Jurkat, Clone E6-1 (cell line): ENCODE data around the gene P3H4.

Experiments used
- DNase-seq: peaks from one replicate; pipeline ENCODE4 v3.0.0-alpha.2; 2011; ENCODE audit warnings: low read depth, low spot score
- H3K4me3 ChIP-seq: 2 replicates; pipeline ENCODE4 v1.5.1; 2011; ENCODE audit warnings: mild to moderate bottlenecking, low read length, control low read depth, moderate library complexity

The P3H4 gene

DNA sequence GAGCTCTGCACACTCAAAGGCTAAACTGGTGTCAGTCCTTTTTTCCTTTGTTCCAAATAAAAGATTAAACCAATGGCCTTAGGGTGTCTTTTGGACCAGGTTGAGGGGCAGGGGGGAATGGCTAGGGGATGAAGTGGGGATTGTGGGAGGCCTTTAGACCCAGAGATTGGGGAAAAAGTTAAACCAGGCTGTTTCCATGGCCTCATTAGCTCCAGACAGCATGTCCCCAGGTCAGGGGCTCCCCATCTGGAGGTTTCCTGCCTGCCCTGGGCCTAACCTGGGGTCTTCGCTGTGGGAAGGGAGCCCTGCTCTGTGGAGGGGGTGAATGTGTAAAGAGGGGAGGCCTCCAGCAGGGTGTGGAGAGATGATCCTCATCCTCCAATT is 11.4 kb upstream of the P3H4 start:
- DNase-seq, result no peak
- no peak overlapping the region for H3K4me3 ChIP-seq

DNA sequence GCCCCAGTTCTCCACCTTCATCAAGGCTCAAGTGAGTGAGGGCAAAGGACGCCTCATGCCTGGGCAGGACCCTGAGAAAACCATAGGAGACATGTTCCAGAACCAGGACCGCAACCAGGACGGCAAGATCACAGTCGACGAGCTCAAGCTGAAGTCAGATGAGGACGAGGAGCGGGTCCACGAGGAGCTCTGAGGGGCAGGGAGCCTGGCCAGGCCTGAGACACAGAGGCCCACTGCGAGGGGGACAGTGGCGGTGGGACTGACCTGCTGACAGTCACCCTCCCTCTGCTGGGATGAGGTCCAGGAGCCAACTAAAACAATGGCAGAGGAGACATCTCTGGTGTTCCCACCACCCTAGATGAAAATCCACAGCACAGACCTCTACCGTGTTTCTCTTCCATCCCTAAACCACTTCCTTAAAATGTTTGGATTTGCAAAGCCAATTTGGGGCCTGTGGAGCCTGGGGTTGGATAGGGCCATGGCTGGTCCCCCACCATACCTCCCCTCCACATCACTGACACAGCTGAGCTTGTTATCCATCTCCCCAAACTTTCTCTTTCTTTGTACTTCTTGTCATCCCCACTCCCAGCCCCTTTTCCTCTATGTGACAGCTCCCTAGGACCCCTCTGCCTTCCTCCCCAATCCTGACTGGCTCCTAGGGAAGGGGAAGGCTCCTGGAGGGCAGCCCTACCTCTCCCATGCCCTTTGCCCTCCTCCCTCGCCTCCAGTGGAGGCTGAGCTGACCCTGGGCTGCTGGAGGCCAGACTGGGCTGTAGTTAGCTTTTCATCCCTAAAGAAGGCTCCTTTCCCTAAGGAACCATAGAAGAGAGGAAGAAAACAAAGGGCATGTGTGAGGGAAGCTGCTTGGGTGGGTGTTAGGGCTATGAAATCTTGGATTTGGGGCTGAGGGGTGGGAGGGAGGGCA is 10.7 kb upstream of the P3H4 start:
- no peak overlapping the region for H3K4me3 ChIP-seq
- DNase-seq, result no peak

DNA sequence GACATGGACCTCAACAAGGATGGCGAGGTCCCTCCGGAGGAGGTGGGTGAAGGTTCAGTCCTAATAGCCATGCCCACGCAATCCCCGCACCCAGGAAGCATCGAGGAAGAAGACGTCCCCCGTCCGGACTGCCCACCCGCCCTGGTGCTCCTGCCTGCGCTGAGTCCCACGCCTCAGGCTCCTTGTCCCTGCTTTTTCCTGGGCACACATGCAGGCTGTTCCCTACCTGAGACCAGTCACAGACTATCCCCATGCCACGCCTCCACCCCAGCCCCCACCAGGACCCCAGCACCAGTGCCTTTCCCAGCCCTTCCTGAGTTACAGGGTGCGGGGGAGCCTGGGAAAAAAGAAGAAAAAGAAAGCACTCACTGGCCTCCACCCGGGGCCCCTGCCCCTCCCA is 10.0 kb upstream of the P3H4 start:
- no peak for DNase-seq
- H3K4me3 ChIP-seq, result no peak overlapping the region

DNA sequence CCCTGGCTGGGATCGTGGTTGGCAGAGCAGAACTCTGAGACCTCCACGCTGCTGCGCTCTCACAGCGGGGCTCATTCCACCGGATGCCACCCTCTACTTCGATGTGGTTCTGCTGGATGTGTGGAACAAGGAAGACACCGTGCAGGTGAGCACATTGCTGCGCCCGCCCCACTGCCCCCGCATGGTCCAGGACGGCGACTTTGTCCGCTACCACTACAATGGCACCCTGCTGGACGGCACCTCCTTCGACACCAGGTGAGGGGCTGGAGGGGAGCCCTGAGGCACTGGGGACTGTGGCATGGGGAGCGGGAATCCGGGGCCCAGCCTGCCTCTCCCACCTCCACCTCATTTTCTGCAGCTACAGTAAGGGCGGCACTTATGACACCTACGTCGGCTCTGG is 6.3 kb upstream of the P3H4 start:
- no peak for DNase-seq
- H3K4me3 ChIP-seq, result no peak overlapping the region

DNA sequence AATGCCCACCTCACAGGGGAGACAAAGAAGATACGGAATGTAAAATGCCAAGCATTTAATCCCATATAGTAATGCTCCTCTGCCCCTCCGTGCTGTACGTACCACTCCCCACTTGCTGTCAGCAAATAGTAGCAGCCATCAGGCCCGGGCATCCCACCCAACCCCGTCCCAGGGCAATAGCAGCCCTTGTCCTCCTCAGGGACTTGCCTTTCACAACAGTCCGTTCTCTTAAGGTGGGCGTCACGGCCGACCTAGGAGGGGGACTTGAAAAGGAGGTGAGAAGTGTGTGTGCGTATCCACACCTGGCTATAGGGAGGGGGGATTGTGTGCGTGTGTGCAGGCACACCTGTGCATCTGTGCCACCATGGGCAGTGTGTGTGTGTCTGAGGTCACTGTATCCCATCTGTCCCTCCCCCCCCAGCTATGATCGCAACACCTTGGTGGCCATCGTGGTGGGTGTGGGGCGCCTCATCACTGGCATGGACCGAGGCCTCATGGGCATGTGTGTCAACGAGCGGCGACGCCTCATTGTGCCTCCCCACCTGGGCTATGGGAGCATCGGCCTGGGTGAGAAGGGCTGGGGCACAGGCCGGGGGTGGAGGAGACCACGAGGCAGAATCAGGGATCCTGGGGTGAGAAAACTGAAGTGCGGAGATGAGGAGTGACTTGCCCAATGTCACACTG is 5.0 kb upstream of the P3H4 start:
- DNase-seq, result no peak
- no peak overlapping the region for H3K4me3 ChIP-seq

DNA sequence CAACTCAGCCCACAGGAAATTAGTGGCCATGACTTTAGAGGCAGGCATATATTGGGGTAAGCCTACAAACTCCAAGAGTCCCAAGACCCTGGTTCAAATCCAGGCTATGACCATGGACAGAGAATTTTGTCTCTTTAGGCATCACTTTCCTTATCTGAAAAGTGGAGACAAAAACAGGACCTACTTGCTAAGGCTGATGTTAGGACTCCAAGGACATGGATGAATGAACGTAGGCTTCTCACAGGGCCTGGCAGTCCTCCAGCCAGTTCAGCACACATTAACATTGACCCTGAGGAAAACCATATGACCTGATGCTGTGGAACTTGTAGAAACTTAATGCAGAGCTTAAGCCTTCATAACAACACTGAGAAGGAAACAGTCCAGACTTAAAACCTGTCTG is 2.4 kb upstream of the P3H4 start:
- no peak for DNase-seq
- no peak overlapping the region for H3K4me3 ChIP-seq

DNA sequence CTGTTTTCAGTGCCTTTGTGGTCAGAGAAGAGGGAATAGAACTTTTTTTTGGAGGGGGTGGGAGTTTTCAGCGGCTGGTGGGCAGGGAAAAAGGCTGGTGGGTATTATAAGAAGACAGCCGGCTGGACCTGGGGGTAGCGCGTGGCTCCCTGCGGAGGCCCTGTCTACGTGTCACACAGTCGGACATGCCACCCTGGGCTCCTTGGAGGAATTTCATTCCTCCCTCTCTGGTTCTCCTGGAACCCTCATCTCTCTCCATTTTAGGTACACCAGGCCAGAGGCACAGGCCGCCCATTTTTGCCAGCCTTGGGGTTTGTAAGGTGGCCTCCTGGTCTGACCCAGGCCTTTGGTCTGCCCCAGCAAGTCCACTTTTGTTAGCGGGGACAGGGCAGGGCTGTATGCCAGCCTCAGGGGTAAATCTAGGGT is 2.0 kb upstream of the P3H4 start:
- H3K4me3 ChIP-seq, result no peak overlapping the region
- no peak for DNase-seq

DNA sequence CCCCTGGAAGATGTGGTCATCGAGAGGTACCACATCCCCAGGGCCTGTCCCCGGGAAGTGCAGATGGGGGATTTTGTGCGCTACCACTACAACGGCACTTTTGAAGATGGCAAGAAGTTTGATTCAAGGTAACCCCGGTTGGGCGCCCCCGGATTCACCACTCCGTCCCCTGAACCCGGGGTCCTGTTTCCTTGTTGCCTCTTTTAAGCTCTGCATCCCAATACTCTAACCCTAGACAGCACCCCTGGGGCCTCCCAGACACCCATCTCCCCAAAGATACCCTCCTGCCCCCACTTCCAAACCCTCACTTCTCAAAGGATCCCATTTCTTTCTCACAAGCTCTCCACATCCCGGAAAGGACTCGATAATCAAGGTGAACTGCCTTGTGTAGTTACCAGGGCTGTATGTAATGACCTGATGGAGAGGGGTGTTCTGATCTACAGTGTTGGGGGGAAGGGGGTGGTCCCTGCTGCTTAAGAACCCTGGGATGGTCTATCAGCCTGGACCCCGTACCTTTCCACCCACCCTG is 1.5 kb upstream of the P3H4 start:
- no peak overlapping the region for H3K4me3 ChIP-seq
- no peak for DNase-seq

DNA sequence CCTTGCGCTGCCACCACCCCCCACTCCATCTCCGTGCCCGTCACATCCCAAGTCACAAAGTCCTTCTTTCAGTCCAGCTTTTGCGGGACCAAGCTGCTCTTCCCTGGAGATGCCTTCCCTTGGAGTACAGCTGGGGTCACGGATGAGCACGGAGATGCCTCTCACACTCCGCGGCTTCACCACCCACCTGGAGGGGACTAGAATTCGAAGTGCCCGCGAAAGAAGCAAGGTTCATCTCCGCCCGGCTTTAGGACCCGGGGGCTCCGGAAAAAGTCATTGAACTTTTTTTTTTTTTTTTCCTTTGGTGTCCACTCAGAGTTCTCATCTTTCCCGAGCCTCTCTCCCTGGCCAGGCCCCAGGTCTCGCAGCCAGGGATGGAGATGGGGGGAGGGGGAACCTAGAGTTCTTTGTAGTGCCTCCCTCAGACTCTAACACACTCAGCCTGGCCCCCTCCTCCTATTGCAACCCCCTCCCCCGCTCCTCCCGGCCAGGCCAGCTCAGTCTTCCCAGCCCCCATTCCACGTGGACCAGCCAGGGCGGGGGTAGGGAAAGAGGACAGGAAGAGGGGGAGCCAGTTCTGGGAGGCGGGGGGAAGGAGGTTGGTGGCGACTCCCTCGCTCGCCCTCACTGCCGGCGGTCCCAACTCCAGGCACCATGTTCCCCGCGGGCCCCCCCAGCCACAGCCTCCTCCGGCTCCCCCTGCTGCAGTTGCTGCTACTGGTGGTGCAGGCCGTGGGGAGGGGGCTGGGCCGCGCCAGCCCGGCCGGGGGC is 817 bp upstream of the P3H4 start, which contains the start of gene FKBP10:
Gene FKBP10 (plus strand): TSS at position 624 of the 771 bp plus-strand sequence. CDS start 31 bp downstream, at position 655.
- no peak for DNase-seq
- peak within 1 kb of the TSS; percentile 55 for H3K4me3 ChIP-seq

DNA sequence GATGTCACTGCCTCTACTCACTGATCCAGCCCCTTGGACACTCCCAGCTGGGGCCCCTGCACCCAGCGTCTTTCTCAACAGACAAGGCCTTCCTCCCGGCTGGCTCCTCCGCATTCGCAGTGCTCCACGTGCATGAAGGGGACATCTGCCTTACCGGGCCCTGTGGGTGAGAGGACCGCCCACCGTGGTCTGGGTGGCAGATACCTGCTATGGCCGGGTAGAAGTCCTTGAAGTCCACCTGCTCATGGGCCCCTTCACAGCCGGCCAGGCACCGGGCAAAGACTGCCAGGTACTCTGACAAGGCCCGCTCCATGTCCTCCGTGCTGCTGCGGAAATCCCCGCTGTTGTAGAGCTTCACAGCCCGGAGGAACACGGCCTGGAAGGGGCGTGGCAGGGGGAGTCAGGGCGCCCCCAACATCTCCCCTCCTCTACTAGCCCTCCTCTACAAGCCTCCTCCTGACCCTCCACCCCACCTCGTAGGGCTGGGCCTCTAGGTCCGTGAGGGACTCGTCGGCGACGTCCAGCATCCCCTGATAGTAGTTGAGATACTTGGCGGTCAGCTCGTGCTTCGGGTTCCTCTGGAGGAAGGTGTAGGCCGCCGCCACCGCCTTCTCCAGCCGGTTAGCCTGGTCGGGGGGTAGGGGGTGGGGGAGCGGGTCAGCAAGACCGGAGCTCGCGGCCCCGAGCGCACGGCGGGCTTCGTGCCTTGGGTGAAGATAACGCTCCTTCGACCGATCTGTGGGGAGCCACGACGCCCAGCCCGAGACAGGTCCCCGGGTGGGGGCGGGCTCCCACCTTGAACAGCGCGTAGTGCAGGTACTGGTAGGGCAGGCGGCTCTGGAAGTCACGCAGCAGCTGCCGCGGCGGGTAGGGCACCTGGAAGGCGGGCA is 845 bp downstream of the P3H4 start:
- no peak for DNase-seq

DNA sequence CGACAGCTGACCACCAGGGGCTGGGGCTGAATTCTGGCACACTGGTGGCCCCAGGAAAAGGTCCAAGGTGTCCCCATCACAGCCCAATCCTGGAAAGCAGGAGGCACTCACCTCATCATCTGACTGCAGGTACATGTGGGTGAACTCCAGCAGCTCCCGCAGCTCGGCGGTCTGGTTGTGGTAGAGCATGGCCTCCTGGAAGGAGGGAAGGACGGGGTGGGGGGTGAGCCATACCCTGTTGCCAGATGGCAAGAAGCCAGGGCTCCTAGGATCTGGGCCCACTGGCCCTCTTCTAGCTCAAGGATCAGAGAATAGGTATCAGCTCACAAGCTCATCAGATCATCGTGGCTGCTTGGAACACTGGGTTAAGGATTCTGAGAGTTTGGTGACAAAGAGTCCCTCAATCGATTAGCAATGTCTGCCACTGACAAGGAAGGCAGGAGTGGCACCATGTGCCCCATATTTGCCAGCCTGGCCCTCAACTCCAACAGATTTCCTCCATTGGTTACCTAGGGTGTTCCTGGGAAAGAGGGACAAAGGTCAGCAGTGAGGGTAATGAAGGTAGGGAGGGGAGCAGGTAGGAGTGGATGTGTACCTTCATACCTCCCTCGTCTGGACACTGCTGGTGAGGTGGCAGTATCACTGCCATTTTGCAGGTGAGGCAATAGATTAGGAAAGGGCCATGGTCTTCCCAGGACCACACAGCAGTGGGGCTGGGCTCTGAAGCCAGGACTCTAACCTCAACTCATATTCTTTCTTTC is 4.9 kb downstream of the P3H4 start:
- no peak overlapping the region for H3K4me3 ChIP-seq
- no peak for DNase-seq

More for the DNA sequence above, 845 bp downstream of the P3H4 start:
- H3K4me3 ChIP-seq, result peak overlapping the region; percentile 55

DNA sequence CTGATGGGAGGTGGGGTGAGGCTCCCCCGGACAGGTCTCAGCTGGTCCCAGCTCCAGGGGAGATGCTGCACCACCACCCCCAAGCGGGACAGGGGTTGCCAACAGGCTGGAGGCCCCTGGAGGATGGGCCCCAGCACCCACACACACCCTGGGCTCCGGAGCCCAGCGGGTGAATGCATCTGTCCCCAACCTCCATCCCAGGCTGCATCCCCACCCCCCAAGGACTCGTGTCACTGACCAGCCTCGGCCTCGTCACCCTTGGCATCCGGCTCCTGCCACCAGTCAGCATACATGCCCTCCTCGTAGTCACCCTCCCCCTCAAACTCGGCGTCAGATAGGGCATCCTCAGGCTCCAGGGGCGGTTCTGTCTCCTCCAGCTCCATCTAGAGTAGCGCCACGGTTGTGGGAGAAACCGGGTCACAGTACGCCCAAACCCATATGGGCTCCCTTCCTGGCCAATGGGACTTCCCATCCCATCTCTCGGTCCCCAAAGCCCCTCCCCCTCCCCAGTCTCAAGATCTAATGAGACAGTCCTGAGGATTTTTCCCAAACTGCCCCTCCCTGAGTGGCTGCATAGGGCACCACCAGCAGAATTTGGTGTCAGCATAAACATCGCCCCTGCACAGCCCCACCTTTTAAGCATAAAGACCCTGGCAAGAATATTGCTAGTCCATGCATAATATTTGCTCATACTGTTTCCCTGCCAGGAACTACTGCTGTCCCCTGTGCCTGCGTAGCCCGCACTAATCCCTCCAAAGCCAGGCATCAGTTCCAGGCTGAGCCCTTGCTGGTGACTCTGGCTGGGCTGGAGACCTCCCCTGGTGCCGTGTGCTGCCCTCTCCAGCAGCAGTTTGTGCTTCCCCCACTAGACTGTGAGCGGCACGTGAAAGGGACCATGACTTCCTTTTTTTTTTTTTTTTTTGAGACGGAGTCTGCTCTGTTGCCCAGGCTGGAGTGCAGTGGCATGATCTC is 8.4 kb downstream of the P3H4 start:
- no peak for DNase-seq
- H3K4me3 ChIP-seq, result no peak overlapping the region

DNA sequence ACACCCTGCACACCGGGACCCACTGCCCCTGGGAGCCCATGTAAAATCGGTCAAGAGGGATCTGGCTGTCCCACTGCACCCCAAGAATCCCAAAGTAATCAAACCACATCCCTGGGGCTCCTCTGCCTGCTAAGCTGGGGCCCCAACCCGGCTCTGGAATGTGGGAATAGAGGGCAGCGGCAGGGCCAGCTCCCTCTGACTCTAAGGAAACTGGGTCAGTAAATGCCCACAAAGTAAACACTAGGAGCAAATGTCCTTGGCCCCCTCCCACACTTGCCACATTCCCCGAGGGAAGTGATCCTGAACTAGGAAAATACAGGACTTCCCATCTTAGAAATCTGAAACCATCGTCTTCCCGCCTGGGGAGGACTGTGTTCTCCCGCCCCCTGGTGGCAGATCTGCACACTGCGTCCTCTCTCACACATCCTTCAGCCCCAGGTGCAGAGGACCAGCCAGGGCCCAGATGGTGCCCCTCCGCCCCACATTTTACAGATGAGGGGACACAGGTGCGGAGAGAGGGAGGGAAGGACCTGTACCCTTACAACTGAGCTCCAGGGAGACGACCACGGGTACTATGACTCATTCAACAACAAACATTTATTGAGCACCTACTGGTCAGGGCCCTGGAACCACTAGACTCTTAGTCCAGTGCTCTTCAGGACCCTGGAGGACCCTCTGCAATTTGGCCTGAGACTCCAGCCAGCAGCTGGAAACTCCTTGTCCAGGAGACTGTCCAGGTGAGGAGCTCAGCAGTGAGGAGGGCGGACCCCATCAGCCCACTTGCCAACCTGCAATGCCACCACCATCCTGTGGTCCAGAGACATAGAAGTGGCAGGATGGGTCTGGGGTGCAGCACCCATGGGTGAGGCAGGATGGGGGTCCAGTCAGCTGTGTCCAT is 10.1 kb downstream of the P3H4 start:
- no peak overlapping the region for H3K4me3 ChIP-seq
- DNase-seq, result peak; percentile 53

DNA sequence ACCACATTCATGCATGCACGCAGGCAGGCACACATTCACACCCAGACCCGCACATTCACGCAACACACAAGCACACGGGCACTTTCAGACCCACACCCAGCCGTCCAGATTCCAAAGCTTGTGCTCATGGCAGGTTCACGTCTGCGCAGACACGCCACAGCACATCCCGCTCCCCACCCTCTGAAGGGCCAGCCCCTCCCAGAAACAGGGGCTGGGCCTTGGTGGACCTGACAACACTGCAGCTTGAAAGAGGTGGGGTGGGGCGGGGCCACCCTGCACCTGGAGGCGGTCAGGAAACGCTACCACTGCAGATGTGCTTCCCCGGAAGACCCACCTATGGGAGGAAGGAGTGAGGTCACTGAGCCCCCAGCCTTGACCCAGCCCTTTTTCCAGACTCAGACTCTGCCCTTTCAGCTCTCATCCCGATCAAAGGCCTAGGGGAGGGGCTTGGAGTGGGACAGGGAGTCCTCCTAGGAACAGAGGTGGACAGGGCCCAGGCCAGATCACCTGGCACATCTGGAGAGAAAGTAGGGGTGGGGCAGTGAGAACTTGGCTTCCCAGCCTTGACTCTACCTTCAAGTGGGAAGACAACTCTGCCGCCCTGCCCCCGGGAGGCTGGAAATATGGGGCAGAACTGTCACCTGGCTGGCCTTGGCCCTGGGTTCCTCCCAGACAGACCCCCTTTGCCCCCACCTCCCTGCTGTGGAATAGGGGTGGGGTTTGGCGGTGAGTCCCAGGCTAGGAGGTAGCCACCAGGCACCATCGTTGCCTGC is 11.0 kb downstream of the P3H4 start:
- no peak overlapping the region for H3K4me3 ChIP-seq
- no peak for DNase-seq

DNA sequence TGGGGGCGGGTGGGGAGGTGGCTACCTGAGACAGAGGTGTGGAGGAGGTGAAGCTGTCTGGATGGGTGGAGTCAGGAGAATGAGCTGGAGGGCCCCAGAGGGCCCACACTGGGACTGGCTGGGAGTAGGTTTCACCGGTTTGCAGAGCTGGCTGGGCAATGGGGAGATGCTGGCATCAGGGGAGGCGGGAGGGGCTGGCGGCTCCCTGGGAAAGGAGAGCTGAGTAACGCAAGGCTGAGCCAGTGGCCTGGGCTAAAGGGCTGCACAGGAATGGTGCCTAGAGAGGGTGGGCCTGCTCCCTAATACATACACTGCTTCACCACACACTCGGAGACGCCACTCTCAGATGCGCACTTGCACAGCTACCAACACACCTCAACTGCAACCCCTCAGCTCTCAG is 12.4 kb downstream of the P3H4 start:
- no peak for DNase-seq
- no peak overlapping the region for H3K4me3 ChIP-seq
